Hindlimb muscle (tissue), 1 donor: ENCODE data around the gene TMEM59L. TPM values are rescaled to one million over a fixed set of nuclear protein-coding genes. Genes with fewer than 3 reads are reported as not detected.
"Not testable (repeated sequence)": the region's sequence is repeated elsewhere in the genome, so short reads cannot be mapped to it uniquely, and the experiment has no call there.

Experiments used
- DNase-seq: peaks from one replicate; pipeline ENCODE4 v3.0.0-alpha.2; 2013
- polyA plus RNA-seq: library from polyadenylated mRNA; unstranded; fragments of 120-200 nt; gene quantifications from one replicate; pipeline ENCODE4 v1.2.1, GENCODE V29; 2013; ENCODE audit not compliant: insufficient read length

Gene TMEM59L
- polyA plus RNA-seq, 1 donor: 3.5 TPM

GRCh38 chr19:18594096-18594823 is 18.4 kb upstream of the TMEM59L start:
- peak; percentile 89 for DNase-seq

- no peak for DNase-seq
These were observed 17.8 kb upstream of the TMEM59L start for GRCh38 chr19:18594824-18595373.

GRCh38 chr19:18595475-18595874 is 17.2 kb upstream of the TMEM59L start:
- no peak for DNase-seq

GRCh38 chr19:18596752-18597157 is 15.9 kb upstream of the TMEM59L start:
- DNase-seq: no peak

- no peak for DNase-seq
These were observed 14.6 kb upstream of the TMEM59L start for GRCh38 chr19:18597809-18598660.

GRCh38 chr19:18599485-18599884 is 13.2 kb upstream of the TMEM59L start:
- no peak for DNase-seq

- not testable (repeated sequence) for DNase-seq
These were observed 11.8 kb upstream of the TMEM59L start for GRCh38 chr19:18600692-18601397.

- no peak for DNase-seq
These were observed 10.8 kb upstream of the TMEM59L start for GRCh38 chr19:18601875-18602274.

GRCh38 chr19:18603255-18603957 is 9.3 kb upstream of the TMEM59L start:
- no peak for DNase-seq

GRCh38 chr19:18603958-18604819 is 8.5 kb upstream of the TMEM59L start:
- no peak for DNase-seq

GRCh38 chr19:18604820-18605159 is 7.9 kb upstream of the TMEM59L start:
- no peak for DNase-seq

- DNase-seq: no peak
These were observed 7.5 kb upstream of the TMEM59L start for GRCh38 chr19:18605196-18605545.

- no peak for DNase-seq
These were observed 7.0 kb upstream of the TMEM59L start for GRCh38 chr19:18605546-18606280.

- no peak for DNase-seq
These were observed 6.1 kb upstream of the TMEM59L start, which contains the start of gene CRLF1 for GRCh38 chr19:18606281-18607225. Gene CRLF1, minus strand, starts transcription at chr19:18606799. Its CDS starts 143 bp downstream, at chr19:18606656.

- no peak for DNase-seq
These were observed 5.2 kb upstream of the TMEM59L start for GRCh38 chr19:18607226-18608101.

- DNase-seq: no peak
These were observed 4.4 kb upstream of the TMEM59L start for GRCh38 chr19:18608102-18608804.
